Peyer's patch (tissue), 4 donors: Measurements from ENCODE around the gene CCDC182.

Source experiments
- POLR2A ChIP-seq, 2 donors: fragments of 450-650 bp; IDR thresholded peaks; one replicate each; pipeline ENCODE4 v1.5.1; 2017; ENCODE audit warnings: antibody characterized with exemption in 2 of 2, mild to moderate bottlenecking in 2 of 2, moderate library complexity in 2 of 2
- TF ChIP-seq, protein P1 (sequence below), 6 experiments: fragments of 450-650 bp in 4 of 6; fragments of 200-600 bp in 2 of 6; sonication (generic) in 1 of 6; IDR thresholded peaks; one replicate each; pipeline ENCODE4 v1.5.1; 2017 to 2019; ENCODE audit warnings: antibody characterized with exemption in 6 of 6, mild to moderate bottlenecking in 3 of 6, moderate library complexity in 1 of 6

GRCh38 chr17:57720386-57721035, 24.6 kb downstream of the CCDC182 start:
- TF ChIP-seq, protein P1, sequence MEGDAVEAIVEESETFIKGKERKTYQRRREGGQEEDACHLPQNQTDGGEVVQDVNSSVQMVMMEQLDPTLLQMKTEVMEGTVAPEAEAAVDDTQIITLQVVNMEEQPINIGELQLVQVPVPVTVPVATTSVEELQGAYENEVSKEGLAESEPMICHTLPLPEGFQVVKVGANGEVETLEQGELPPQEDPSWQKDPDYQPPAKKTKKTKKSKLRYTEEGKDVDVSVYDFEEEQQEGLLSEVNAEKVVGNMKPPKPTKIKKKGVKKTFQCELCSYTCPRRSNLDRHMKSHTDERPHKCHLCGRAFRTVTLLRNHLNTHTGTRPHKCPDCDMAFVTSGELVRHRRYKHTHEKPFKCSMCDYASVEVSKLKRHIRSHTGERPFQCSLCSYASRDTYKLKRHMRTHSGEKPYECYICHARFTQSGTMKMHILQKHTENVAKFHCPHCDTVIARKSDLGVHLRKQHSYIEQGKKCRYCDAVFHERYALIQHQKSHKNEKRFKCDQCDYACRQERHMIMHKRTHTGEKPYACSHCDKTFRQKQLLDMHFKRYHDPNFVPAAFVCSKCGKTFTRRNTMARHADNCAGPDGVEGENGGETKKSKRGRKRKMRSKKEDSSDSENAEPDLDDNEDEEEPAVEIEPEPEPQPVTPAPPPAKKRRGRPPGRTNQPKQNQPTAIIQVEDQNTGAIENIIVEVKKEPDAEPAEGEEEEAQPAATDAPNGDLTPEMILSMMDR (IDR thresholded peaks at IDR 0.05): no peak
- no peak for TF ChIP-seq POLR2A (IDR thresholded peaks at IDR 0.05)
